Activated T-helper 1 cell treated with anti-CD3 and anti-CD28 coated beads, Interleukin-12 subunit alpha, Interleukin-12 subunit beta, Interleukin-2, Interleukin-4 antibody, amounts not matched to agents 30 ng/mL and 10 ng/mL and 1 ng/mL, durations not matched to agents 14 hours and 24 hours and 36 hours (primary cell): Measurements from ENCODE around the gene RTN4RL1. TPM values are rescaled to one million over a fixed set of nuclear protein-coding genes. Genes with fewer than 3 reads are reported as not detected.

Source experiments
- DNase-seq: peaks from one replicate; pipeline ENCODE4 v3.0.0; 2021; ENCODE audit warnings: low spot score
- H3K27ac Mint-ChIP-seq: one replicate; pipeline ENCODE4 v1.8.0; 2021; ENCODE audit warnings: mild to moderate bottlenecking, mixed read lengths
- H3K27me3 Mint-ChIP-seq: one replicate; pipeline ENCODE4 v1.8.0; 2022; ENCODE audit warnings: mild to moderate bottlenecking, moderate library complexity, mixed read lengths; ENCODE audit not compliant: insufficient read depth
- H3K36me3 Mint-ChIP-seq: one replicate; pipeline ENCODE4 v1.8.0; 2021; ENCODE audit warnings: low read depth, mixed read lengths
- H3K4me1 Mint-ChIP-seq: one replicate; pipeline ENCODE4 v1.8.0; 2021; ENCODE audit warnings: low read depth, mixed read lengths
- H3K4me3 Mint-ChIP-seq: one replicate; pipeline ENCODE4 v1.8.0; 2021; ENCODE audit warnings: mild to moderate bottlenecking, moderate library complexity, mixed read lengths
- H3K9me3 Mint-ChIP-seq: one replicate; pipeline ENCODE4 v1.8.0; 2021; ENCODE audit warnings: mixed read lengths
- intact Hi-C: fragments of 100-400 bp; cut with micrococcal nuclease; formaldehyde crosslinking; loops from one replicate; pipeline ENCODE4 v1.15.1; 2024
- total RNA-seq: library from RNA; stranded (reverse); gene quantifications from 2 replicates; pipeline ENCODE4 v1.2.3, GENCODE V29; 2022

The RTN4RL1 gene, protein sequence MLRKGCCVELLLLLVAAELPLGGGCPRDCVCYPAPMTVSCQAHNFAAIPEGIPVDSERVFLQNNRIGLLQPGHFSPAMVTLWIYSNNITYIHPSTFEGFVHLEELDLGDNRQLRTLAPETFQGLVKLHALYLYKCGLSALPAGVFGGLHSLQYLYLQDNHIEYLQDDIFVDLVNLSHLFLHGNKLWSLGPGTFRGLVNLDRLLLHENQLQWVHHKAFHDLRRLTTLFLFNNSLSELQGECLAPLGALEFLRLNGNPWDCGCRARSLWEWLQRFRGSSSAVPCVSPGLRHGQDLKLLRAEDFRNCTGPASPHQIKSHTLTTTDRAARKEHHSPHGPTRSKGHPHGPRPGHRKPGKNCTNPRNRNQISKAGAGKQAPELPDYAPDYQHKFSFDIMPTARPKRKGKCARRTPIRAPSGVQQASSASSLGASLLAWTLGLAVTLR
- 1.0 TPM in 2 replicates for total RNA-seq

DNA sequence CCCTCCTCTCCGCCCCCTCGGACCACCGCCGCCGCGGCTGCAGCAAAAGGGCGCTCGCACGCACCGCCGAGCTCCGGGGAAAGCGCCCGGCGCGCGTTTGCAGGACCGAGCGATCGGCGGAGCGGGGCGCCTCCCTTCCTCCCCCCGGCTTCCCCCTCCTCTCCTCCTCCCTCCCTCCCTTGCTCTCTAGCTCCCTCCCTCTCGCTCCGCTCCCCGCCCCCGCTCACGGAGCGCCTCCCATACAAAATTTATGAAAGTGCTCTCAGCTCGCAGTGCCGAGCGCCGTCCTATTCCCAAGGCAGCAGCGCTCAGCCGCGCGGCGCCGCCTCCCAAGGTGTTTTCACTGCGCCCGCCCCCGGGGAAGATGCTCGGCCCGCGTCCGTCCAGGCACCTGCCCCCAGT lies at the start of gene RTN4RL1:
Gene RTN4RL1, minus strand, starts transcription at position 115 of the 402 bp plus-strand sequence. CDS start 469 bp downstream, outside the sequence.
- DNase-seq: peak; percentile 76
- no peaks in the 10 kb centered on the region for H3K36me3 Mint-ChIP-seq
- H3K4me3 Mint-ChIP-seq: peak within 1 kb of the TSS; percentile 75
- H3K27ac Mint-ChIP-seq: no peak within 1 kb of the TSS
- H3K27me3 Mint-ChIP-seq: peaks cover 60% of the 10 kb centered on the region
- peaks cover 8% of the 10 kb centered on the region for H3K4me1 Mint-ChIP-seq
- H3K9me3 Mint-ChIP-seq: no peaks in the 10 kb centered on the region
- intact Hi-C loops: loop anchor here (1.0 kb wide), 1 partner anchor 117 kb away; no protein-coding TSS in a partner anchor

DNA sequence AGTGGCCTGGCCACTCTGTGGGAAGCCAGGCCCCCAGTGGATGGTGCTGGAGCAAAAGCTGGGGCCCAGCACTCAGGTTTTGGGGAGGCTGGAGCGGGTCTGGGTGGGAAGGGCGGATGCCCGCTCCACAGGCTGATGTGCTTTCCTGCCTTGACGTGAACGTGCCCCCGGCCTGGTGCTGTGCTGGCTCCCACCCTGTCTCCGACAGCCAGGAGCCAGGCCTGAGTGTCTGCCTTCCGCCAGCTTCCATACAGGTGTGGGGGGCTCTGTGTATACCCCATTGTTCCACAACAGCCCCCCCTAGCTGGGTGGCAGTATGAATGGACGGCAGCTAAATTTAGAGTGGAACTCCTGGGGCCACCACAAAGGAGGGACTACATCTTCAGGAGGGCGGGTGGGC lies 49.8 kb upstream of the RTN4RL1 start:
- H3K27me3 Mint-ChIP-seq: no peaks in the 10 kb centered on the region
- intact Hi-C loops: no loop called here
- H3K36me3 Mint-ChIP-seq: peaks cover 53% of the 10 kb centered on the region
- no peak overlapping the region for H3K27ac Mint-ChIP-seq
- no peak overlapping the region for H3K4me3 Mint-ChIP-seq
- no peak for DNase-seq
- H3K4me1 Mint-ChIP-seq: peaks cover 29% of the 10 kb centered on the region
- no peaks in the 10 kb centered on the region for H3K9me3 Mint-ChIP-seq

DNA sequence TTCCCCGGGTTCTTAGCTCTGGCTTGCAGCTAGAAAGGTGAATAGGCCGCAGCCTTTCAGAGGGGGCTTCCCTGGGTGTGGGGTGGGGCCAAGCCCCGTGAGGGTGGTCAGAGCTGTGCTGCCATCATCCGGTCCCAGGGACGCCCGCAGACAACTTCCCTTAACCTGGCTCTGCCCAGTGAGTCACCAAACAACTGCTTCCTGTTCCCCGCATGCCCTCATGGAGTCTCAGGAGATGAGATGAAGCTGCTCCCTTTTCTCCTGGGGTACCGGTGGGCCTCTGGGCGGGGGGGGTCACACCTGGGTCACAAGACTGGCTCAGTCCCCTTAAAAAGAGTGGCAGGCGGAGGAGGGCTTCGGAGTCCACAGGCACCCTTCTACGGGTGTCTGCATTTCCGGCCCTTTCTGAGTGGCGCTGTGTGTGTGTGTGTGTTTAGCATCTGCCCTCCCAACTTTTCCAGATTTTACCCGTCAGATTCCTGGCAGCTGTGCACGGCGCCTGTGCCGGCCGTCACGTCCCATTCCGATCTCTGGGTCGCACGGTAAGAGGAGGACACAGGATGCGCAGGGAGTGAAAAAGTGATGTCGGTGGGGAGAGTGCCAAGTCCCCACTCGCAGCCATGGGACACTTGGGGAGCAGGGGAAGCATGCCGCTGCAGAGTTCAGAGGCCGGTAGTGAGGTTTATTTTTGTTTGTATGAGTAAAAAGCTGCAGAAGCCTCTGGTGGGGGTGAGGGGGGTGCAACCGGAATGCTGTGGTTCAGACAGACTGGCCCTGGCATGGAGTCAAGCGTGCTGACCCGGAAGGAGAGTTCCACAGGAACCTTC lies 46.5 kb upstream of the RTN4RL1 start:
- H3K27me3 Mint-ChIP-seq: no peaks in the 10 kb centered on the region
- H3K27ac Mint-ChIP-seq: peak overlapping the region; percentile 92
- peak overlapping the region; percentile 37 for H3K4me3 Mint-ChIP-seq
- intact Hi-C loops: no loop called here
- peaks cover 50% of the 10 kb centered on the region for H3K4me1 Mint-ChIP-seq
- peaks cover 45% of the 10 kb centered on the region for H3K36me3 Mint-ChIP-seq
- H3K9me3 Mint-ChIP-seq: no peaks in the 10 kb centered on the region
- no peak for DNase-seq

DNA sequence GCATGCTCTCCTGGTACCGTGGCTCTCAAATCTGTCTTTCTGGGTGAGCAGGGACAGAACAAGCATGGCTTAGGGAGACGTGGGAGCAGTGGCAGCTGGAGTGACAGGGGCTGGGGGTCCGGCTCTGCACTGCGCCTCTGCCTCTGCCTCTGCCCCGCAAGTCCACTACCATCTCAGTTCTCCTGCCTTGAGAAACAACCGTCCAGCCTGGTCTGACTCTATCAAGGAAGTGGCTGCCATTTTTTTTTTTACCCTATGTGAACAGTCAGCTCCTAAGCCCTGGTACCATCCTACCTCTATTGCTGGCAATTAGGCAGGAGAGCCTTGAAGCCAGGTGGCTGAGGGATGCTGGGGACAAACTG lies 45.9 kb upstream of the RTN4RL1 start:
- no peaks in the 10 kb centered on the region for H3K9me3 Mint-ChIP-seq
- intact Hi-C loops: no loop called here
- no peak for DNase-seq
- H3K27me3 Mint-ChIP-seq: no peaks in the 10 kb centered on the region
- peaks cover 55% of the 10 kb centered on the region for H3K4me1 Mint-ChIP-seq
- H3K4me3 Mint-ChIP-seq: no peak overlapping the region
- H3K27ac Mint-ChIP-seq: peak overlapping the region; percentile 92
- H3K36me3 Mint-ChIP-seq: peaks cover 41% of the 10 kb centered on the region

DNA sequence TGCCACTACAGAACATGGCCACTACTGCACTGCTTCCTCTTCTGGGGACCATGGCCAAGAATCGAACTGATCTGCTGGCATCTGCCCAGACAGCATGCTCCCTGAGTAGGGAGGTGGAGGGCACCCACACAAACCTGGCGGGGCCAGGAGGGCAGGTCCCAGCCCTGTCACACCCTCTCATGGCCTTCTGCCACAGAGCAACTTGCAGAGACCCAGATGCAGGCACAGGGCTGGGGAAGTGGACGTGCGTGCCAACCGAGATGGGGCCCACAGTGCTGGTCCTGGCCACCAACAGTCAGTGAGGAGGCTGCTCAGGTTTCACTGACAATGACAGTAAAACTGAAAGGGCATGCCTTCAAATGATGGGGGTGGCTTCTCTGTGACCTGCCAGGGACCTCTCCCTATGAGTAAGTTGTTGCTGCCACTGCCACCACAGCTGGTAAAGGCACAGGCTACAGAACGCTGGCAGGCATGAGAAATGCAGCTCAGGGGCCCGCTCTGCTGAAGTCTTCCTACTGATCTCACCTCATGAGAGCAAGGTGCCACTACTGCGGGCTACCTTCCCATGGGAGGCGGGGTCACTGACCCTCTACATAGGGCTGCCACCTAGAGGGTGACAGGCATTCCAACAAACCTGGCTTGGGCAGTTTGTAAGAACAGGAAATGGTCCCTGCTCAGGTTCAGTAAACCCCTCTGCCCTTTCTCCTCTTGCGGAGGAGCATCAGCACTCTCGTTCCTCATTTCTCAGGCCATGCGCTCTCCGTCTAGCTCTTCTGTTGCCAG lies 45.3 kb upstream of the RTN4RL1 start:
- H3K27ac Mint-ChIP-seq: peak overlapping the region; percentile 92
- peaks cover 41% of the 10 kb centered on the region for H3K36me3 Mint-ChIP-seq
- intact Hi-C loops: loop anchor here (1.0 kb wide), 4 partner anchors 14 to 170 kb away; no protein-coding TSS in a partner anchor
- H3K4me1 Mint-ChIP-seq: peaks cover 58% of the 10 kb centered on the region
- no peaks in the 10 kb centered on the region for H3K9me3 Mint-ChIP-seq
- peak; percentile 68 for DNase-seq
- H3K27me3 Mint-ChIP-seq: no peaks in the 10 kb centered on the region
- peak overlapping the region; percentile 58 for H3K4me3 Mint-ChIP-seq

DNA sequence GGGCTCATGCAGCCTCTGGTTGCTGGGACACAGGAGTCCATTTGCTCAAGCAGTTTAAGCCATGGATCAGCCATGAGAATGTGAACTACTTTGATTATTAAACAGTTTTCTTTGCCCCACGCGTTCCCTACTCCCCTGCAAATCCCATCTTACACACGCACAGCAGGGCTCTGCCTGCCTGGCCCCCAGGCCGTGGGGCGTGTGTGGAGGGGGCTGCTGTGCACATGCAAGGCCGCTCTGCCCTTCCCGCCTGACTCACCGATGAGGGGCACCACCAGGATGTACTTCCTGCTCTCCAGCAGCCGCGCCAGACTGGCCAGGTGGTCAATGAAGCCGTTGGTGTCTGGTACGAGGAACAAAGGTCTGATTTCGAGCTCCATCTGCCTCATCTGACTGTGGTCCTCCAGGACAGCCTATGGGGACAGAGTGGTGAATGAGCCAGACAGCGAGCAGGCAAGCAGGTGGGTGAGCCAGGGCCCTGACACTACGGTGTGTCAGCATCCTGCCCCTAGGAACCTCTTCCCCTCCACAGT lies 43.5 kb upstream of the RTN4RL1 start:
- Mint-ChIP-seq H3K9me3 (no peaks in the 10 kb centered on the region), H3K27ac (peak overlapping the region; percentile 92), H3K4me3 (peak overlapping the region; percentile 17), H3K27me3 (no peaks in the 10 kb centered on the region), H3K4me1 (peaks cover 69% of the 10 kb centered on the region), H3K36me3 (peaks cover 50% of the 10 kb centered on the region)
- DNase-seq: no peak
- intact Hi-C loops: no loop called here

DNA sequence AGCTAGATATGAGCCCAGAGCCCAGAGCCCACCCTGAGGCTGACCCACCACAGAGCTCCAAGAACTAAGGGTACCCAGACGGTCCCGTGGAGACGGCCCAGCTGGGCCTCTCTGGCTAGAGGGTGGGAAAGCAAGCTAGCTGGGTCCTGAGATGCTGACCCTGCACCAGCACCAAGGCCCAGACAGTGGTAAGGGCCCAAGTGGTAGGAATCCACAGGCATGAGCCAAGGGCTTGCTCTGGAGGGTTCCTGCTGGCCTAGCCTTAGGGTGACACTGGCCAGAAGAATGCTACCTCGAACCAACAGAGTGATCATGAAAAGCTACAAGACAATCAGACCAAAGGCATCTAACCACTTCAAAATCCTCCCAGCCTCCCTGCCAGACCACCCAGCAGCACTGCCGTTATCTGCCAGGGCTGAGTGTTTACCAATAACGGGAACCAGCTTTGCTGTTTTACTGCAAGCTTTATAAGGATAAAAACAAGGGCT lies 42.9 kb upstream of the RTN4RL1 start:
- DNase-seq: no peak
- peaks cover 51% of the 10 kb centered on the region for H3K36me3 Mint-ChIP-seq
- H3K27ac Mint-ChIP-seq: peak overlapping the region; percentile 9
- peaks cover 74% of the 10 kb centered on the region for H3K4me1 Mint-ChIP-seq
- no peaks in the 10 kb centered on the region for H3K9me3 Mint-ChIP-seq
- intact Hi-C loops: no loop called here
- H3K4me3 Mint-ChIP-seq: peak overlapping the region; percentile 11
- no peaks in the 10 kb centered on the region for H3K27me3 Mint-ChIP-seq

DNA sequence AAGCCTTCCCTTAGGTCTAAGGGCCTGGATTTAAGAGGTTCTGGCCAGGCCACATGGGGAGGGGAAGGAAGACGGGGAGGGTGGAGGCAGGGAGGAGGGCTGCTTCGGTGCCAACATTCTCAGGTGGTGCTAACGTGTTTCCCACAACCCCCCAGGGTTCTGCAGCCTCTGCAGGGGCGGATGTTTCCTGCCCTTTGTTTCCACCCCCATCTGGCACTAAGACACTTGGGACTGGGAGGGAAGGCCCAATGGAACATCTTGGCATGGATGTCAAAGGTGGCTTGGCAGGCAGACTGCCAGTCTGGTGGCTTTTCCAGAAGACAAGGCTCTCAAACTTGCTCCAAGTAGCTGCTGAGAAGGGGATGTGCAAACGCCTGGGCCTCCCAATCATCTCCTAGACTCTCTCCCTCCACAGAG lies 42.5 kb upstream of the RTN4RL1 start:
- H3K27ac Mint-ChIP-seq: peak overlapping the region; percentile 9
- H3K36me3 Mint-ChIP-seq: peaks cover 50% of the 10 kb centered on the region
- no peak for DNase-seq
- H3K4me3 Mint-ChIP-seq: no peak overlapping the region
- peaks cover 73% of the 10 kb centered on the region for H3K4me1 Mint-ChIP-seq
- H3K27me3 Mint-ChIP-seq: no peaks in the 10 kb centered on the region
- intact Hi-C loops: no loop called here
- H3K9me3 Mint-ChIP-seq: no peaks in the 10 kb centered on the region

DNA sequence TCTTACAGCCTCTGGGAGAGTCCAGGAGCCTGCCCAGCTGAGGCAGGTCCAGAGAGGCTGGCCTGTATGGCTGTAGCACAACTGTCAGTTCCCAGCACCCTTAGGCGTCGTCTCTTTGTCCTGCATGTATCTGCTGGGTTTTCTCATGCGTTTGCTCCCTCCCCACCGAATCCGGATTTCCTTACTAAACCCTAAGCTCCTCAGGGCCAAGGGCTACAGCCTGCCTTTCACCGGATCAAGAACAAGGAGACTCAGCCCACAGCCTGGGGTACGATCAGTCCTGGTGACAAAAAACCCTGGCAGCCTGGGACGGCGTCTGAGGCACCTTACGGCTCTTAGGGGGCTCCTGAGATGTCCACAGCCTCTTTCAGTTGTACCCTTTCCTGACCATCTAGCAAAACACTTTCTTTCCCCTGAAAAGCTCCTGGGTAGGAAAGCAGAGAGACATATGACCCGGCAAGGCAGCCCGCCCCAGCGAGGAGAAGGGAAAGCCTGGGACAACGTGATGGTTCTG lies 42.0 kb upstream of the RTN4RL1 start:
- Mint-ChIP-seq H3K4me3 (no peak overlapping the region), H3K27ac (no peak overlapping the region), H3K4me1 (peaks cover 76% of the 10 kb centered on the region), H3K9me3 (no peaks in the 10 kb centered on the region), H3K36me3 (peaks cover 50% of the 10 kb centered on the region), H3K27me3 (no peaks in the 10 kb centered on the region)
- intact Hi-C loops: no loop called here
- no peak for DNase-seq

DNA sequence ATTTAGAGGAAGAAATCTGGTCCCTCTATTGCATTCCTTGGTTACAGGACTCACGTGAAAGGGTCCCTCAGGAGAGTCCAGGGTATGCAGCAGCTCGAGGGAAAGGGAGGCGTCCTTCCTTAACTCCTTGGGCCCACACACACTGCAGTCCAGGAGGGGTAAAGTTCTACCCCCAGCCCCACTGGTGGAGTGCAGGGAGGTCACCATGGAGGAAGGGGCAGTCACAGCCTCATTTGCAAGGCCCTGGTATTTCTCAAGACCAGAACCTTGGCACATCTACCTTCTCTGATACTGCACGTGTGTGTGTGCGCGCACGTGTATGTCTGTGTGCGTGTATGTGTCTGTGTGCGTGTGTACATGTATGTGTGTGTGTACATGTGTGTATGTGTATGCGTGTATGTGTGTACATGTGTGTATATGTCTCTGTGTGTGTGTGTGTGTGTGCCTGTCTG lies 40.8 kb upstream of the RTN4RL1 start:
- H3K9me3 Mint-ChIP-seq: no peaks in the 10 kb centered on the region
- peaks cover 75% of the 10 kb centered on the region for H3K4me1 Mint-ChIP-seq
- peak overlapping the region; percentile 70 for H3K27ac Mint-ChIP-seq
- H3K4me3 Mint-ChIP-seq: no peak overlapping the region
- H3K36me3 Mint-ChIP-seq: peaks cover 49% of the 10 kb centered on the region
- no peaks in the 10 kb centered on the region for H3K27me3 Mint-ChIP-seq
- DNase-seq: no peak
- intact Hi-C loops: no loop called here

DNA sequence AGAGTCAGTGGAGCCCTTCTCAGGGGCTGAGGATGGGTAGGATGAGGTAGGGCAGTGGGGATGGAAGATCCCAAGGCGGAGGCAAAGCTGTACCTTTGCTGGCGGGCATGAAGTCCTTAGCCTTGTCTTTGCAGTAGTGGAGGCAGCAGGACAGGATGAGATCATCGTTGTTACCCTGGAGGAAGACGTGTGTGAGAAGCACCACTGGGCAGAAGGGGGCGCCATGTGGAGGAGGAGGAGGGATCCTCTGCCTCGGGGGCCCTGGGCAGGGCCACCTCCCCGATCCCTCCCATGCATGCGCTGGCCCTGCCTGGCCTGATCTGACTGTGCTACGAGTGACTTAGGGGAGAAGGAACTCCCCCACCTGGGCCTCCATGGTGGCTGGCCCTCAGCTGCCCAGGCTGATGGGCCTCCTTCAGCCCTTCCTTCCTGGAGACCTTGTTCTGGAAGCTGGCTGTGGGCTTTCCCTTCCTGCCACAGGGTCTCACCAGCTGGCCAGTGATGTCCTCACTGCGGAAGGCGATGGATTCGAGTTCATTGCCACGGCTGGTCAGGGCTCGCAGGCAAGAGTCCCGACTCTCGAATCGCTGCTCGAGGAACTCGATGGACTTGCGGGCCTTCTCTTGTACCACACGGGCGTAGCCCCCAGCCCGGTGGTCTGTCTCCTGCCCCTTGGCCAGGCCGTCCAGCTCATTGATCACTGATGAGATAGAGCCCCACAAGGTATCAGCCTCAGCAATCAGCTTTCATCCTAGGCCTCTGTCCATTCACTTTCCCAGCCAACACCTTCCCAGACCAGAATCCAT lies 40.0 kb upstream of the RTN4RL1 start:
- H3K4me3 Mint-ChIP-seq: no peak overlapping the region
- H3K27ac Mint-ChIP-seq: peak overlapping the region; percentile 86

More for the DNA sequence above, 40.0 kb upstream of the RTN4RL1 start:
- Mint-ChIP-seq H3K27me3 (no peaks in the 10 kb centered on the region), H3K4me1 (peaks cover 73% of the 10 kb centered on the region), H3K36me3 (peaks cover 49% of the 10 kb centered on the region), H3K9me3 (no peaks in the 10 kb centered on the region)
- DNase-seq: peak; percentile 55
- intact Hi-C loops: no loop called here
